ENCODE data around the gene ZGPAT.

Gene ZGPAT

GRCh38 chr20:63691711-63692435 lies 16.0 kb upstream of the ZGPAT start:
- in situ Hi-C loops (cut with MboI; ENCODE audit: low sequenced_read_pairs), result no loop called here

GRCh38 chr20:63692436-63693082 lies 15.3 kb upstream of the ZGPAT start:
- in situ Hi-C loops (cut with MboI; ENCODE audit: low sequenced_read_pairs), result no loop called here

GRCh38 chr20:63693083-63693732 lies 14.6 kb upstream of the ZGPAT start:
- in situ Hi-C loops (cut with MboI; ENCODE audit: low sequenced_read_pairs), result no loop called here

- in situ Hi-C loops (cut with MboI; ENCODE audit: low sequenced_read_pairs), result no loop called here
Measured at GRCh38 chr20:63693733-63694583, 13.9 kb upstream of the ZGPAT start.

- in situ Hi-C loops (cut with MboI; ENCODE audit: low sequenced_read_pairs), result no loop called here
Measured at GRCh38 chr20:63694584-63695423, 13.0 kb upstream of the ZGPAT start.

GRCh38 chr20:63695424-63696305 lies 12.2 kb upstream of the ZGPAT start:
- in situ Hi-C loops (cut with MboI; ENCODE audit: low sequenced_read_pairs), result no loop called here

- in situ Hi-C loops (cut with MboI; ENCODE audit: low sequenced_read_pairs), result no loop called here
Measured at GRCh38 chr20:63696306-63696627, 11.6 kb upstream of the ZGPAT start.

GRCh38 chr20:63696628-63697356 lies 11.0 kb upstream of the ZGPAT start, which contains the start of gene TNFRSF6B:
TSS of gene TNFRSF6B (plus strand) at chr20:63696652. CDS start at chr20:63696768, 116 bp downstream.
- in situ Hi-C loops (cut with MboI; ENCODE audit: low sequenced_read_pairs), result no loop called here

GRCh38 chr20:63697357-63697867 lies 10.4 kb upstream of the ZGPAT start:
- in situ Hi-C loops (cut with MboI; ENCODE audit: low sequenced_read_pairs), result no loop called here

GRCh38 chr20:63697868-63698545 lies 9.8 kb upstream of the ZGPAT start:
- in situ Hi-C loops (cut with MboI; ENCODE audit: low sequenced_read_pairs), result no loop called here

GRCh38 chr20:63698739-63699465 lies 8.9 kb upstream of the ZGPAT start:
- in situ Hi-C loops (cut with MboI; ENCODE audit: low sequenced_read_pairs), result no loop called here

- in situ Hi-C loops (cut with MboI; ENCODE audit: low sequenced_read_pairs), result no loop called here
Measured at GRCh38 chr20:63699466-63700198, 8.2 kb upstream of the ZGPAT start.

- in situ Hi-C loops (cut with MboI; ENCODE audit: low sequenced_read_pairs), result no loop called here
Measured at GRCh38 chr20:63700199-63701050, 7.4 kb upstream of the ZGPAT start.

- in situ Hi-C loops (cut with MboI; ENCODE audit: low sequenced_read_pairs), result no loop called here
Measured at GRCh38 chr20:63701051-63701328, 6.8 kb upstream of the ZGPAT start.

- in situ Hi-C loops (cut with MboI; ENCODE audit: low sequenced_read_pairs), result no loop called here
Measured at GRCh38 chr20:63701329-63702035, 6.4 kb upstream of the ZGPAT start.
